NB4 (cell line): ENCODE results near the gene TSPAN33.

Experiments used
- DNase-seq: peaks from one replicate; pipeline ENCODE4 v3.0.0; 2010; ENCODE audit warnings: low read depth
- H3K4me3 ChIP-seq: one replicate; pipeline ENCODE4 v1.5.1; 2011; ENCODE audit warnings: mild to moderate bottlenecking, low read depth, low read length, moderate library complexity
- MYC ChIP-seq: IDR thresholded peaks from 2 replicates; pipeline ENCODE4 v1.6.1; 2011; ENCODE audit warnings: low read depth, low read length
- POLR2A ChIP-seq: IDR thresholded peaks from 2 replicates; pipeline ENCODE4 v1.6.1; 2011; ENCODE audit warnings: mild to moderate bottlenecking; ENCODE audit not compliant: insufficient read length; ENCODE audit errors: extremely low read depth
- TF ChIP-seq, protein P1 (sequence below): IDR thresholded peaks from 2 replicates; pipeline ENCODE4 v1.6.1; 2011; ENCODE audit warnings: low read depth, low read length
- TF ChIP-seq, protein P2 (sequence below): IDR thresholded peaks from one replicate; pipeline ENCODE4 v1.5.1; 2012; ENCODE audit warnings: low read depth, low read length

TSPAN33 gene

DNA sequence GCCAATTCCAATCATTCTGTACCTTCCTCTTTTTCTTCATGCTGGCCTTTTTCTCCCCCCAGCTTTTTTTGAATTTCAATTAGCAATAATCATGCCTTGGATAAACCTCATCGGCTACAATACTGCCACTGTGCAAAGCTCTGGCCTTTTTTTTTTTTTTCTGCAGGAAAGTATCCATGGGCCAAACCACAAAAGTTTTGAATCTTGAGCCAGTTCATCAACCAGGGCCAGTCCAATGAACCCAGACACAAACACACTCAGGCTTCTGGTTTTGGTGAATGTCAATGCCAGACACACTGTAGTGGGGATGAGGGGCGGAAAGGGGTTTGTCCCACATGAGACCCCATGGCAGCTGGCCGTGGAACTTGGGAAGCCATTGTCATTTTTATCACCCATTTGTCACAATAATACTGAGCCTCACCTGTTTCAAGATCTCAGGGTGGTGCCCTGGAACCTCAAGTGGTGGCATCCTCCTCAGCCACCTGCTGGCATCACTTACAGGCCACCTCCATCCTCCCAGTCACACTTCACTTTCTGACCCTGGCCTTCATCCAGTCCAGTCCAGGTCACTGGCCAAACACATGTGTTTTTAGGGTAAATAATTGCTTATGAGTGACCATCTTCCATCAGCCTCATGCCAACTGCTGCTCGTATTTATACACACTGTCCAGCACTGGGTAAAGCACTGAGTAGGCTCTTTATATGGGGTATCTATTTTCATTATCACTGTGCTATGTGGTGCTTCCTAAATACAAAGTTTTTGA is 40.8 kb upstream of the TSPAN33 start:
- TF ChIP-seq, protein P1, sequence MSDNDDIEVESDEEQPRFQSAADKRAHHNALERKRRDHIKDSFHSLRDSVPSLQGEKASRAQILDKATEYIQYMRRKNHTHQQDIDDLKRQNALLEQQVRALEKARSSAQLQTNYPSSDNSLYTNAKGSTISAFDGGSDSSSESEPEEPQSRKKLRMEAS, result no peak
- TF ChIP-seq MYC (no peak), POLR2A (no peak)
- TF ChIP-seq, protein P2, sequence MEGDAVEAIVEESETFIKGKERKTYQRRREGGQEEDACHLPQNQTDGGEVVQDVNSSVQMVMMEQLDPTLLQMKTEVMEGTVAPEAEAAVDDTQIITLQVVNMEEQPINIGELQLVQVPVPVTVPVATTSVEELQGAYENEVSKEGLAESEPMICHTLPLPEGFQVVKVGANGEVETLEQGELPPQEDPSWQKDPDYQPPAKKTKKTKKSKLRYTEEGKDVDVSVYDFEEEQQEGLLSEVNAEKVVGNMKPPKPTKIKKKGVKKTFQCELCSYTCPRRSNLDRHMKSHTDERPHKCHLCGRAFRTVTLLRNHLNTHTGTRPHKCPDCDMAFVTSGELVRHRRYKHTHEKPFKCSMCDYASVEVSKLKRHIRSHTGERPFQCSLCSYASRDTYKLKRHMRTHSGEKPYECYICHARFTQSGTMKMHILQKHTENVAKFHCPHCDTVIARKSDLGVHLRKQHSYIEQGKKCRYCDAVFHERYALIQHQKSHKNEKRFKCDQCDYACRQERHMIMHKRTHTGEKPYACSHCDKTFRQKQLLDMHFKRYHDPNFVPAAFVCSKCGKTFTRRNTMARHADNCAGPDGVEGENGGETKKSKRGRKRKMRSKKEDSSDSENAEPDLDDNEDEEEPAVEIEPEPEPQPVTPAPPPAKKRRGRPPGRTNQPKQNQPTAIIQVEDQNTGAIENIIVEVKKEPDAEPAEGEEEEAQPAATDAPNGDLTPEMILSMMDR, result no peak
- H3K4me3 ChIP-seq, result no peak overlapping the region
- DNase-seq, result no peak

DNA sequence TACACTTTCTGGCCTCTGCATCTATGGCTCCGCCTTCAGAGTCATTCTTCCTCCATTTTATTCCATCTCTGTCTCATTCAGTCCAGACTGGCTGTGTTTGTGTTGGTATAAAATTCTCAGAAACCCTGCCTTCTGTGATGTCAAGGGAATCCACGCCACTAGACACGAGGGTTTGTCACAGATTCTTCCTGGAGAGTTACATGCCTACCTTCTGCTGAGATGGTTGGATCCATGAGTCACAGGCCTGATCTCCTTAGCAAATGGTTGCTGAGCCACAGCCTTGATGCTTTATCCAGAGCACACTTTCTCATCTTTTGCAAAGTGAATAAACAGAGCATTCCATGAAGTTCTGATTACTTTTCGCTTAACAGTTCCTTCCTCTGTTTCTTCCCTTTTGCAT is 35.9 kb upstream of the TSPAN33 start:
- no peak for DNase-seq
- no peak overlapping the region for H3K4me3 ChIP-seq
- TF ChIP-seq, protein P2, result no peak
- TF ChIP-seq POLR2A, result no peak
- TF ChIP-seq MYC, result no peak
- TF ChIP-seq, protein P1, result no peak

DNA sequence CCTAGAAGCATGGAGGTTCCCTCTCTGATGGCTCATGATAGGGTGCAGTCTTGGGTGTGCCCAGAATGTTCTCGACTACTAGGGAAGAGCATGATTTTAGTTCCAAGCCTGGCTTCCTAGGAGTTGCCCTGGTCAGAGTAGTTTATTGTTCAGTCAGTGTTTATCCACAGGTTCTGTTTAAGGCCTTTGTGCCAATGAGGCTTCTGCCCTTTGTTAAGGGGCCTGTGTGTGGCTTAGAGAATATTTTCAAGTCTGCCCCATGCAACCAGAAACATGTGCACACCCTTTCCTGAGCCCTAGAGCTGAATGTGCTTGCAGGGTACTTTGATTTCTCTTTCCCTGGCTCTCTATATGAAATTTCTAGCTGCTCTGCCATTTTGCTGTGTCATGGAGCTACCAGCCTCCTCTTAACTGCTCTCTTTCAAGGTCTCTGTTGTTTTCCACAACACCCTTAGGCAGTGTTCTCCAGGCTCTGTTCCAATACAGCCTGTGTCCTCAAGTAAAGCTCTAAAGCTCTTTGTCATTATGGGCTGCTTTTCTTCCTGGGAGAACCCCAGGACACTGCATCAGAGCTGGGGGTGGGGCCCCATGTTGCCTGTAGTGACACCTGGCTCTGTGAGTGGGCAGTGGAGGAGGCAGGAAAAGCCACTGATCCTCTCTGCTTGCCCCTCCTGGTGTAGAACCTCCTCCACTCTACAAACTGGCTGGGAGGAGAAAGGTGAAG is 34.1 kb upstream of the TSPAN33 start:
- no peak for TF ChIP-seq POLR2A
- TF ChIP-seq, protein P2, result no peak
- TF ChIP-seq, protein P1, result no peak
- no peak for TF ChIP-seq MYC
- no peak for DNase-seq
- no peak overlapping the region for H3K4me3 ChIP-seq

DNA sequence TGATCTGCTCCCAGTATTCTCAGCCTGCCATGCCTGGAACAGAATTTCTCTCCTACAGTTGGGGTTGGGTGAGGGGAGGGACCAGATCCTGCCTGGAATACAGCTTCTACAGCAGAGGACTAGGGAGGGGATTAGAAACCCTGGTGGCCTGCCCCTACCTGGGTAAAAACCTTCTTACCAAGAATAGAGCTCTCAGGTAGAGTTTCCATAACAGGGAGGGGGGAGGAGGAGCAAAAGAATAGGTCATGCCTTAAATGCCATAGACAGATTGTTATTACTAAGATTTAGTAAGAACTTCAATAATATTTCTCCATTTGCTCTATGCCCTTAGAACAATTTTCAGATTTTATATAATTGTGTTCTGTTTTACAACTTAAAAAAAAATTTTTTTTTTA is 33.5 kb upstream of the TSPAN33 start:
- no peak for DNase-seq
- TF ChIP-seq, protein P2, result no peak
- H3K4me3 ChIP-seq, result no peak overlapping the region

DNA sequence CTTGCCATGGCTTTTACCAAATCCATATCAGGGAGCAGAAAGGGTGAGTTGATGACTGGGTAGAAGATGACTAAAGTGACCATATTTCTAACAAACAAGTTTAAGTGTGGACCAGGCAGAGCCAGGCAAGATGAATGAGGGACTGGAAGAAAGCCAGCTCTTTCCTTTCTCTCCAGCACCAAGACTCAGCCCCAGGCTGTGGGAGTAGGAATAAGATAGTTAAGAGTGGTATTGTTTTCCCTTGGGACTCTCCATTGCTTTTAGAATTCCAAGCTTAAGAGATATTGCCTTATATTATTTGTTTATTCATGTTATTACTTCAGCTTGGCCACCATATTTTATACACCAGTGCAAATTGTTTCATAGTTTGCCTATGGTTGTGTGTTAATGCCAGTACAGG is 28.8 kb upstream of the TSPAN33 start:
- no peak overlapping the region for H3K4me3 ChIP-seq

More for the DNA sequence above, 28.8 kb upstream of the TSPAN33 start:
- DNase-seq, result no peak
- no peak for TF ChIP-seq POLR2A
- no peak for TF ChIP-seq MYC
- TF ChIP-seq, protein P1, result no peak
- TF ChIP-seq, protein P2, result no peak
